Panc1 (cell line): ENCODE data around the gene SUSD6.

Source experiments
- POLR2AphosphoS5 ChIP-seq: IDR thresholded peaks from 2 replicates; pipeline ENCODE4 v1.6.1; 2012; ENCODE audit warnings: mild to moderate bottlenecking, low read depth, low read length, moderate library complexity
- SIN3A ChIP-seq: IDR thresholded peaks from 2 replicates; pipeline ENCODE4 v1.6.1; 2012; ENCODE audit warnings: low read depth, mild to moderate bottlenecking, low read length, moderate library complexity, borderline replicate concordance; ENCODE audit not compliant: insufficient read depth
- TF ChIP-seq, protein P1 (sequence below): fragments of 450-650 bp; IDR thresholded peaks from 2 replicates; pipeline ENCODE4 v1.5.1; 2017; ENCODE audit warnings: mild to moderate bottlenecking
- TF ChIP-seq, protein P2 (sequence below), 2 experiments: IDR thresholded peaks; 2 replicates each; pipeline ENCODE4 v1.6.1; 2011 to 2012; ENCODE audit warnings: low read depth in 2 of 2, control low read depth in 1 of 2, low read length in 1 of 2, mild to moderate bottlenecking in 1 of 2, moderate library complexity in 1 of 2; ENCODE audit not compliant: insufficient read depth in 1 of 2

DNA sequence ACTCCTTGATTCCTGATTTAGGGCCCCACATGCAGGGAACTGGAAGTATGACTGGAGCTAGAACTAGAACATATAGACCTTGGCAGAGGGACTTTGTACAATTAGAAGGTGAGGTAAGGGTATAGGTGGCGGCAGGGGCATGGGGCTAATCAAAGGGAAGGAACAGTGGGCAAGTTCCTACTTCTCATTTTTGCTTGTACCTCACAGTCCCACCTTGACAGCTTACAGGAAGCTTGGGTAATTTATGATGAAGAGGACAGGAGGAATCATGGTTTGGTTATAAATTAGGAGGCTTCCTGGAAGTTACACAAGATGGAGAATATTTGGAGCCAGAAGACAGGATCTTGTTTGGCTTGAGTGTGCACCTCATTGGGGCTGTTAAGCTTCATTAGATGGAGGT lies 33.4 kb downstream of the SUSD6 start:
- no peak for TF ChIP-seq POLR2AphosphoS5
- TF ChIP-seq, protein P1, sequence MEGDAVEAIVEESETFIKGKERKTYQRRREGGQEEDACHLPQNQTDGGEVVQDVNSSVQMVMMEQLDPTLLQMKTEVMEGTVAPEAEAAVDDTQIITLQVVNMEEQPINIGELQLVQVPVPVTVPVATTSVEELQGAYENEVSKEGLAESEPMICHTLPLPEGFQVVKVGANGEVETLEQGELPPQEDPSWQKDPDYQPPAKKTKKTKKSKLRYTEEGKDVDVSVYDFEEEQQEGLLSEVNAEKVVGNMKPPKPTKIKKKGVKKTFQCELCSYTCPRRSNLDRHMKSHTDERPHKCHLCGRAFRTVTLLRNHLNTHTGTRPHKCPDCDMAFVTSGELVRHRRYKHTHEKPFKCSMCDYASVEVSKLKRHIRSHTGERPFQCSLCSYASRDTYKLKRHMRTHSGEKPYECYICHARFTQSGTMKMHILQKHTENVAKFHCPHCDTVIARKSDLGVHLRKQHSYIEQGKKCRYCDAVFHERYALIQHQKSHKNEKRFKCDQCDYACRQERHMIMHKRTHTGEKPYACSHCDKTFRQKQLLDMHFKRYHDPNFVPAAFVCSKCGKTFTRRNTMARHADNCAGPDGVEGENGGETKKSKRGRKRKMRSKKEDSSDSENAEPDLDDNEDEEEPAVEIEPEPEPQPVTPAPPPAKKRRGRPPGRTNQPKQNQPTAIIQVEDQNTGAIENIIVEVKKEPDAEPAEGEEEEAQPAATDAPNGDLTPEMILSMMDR = no peak
- TF ChIP-seq, protein P2, sequence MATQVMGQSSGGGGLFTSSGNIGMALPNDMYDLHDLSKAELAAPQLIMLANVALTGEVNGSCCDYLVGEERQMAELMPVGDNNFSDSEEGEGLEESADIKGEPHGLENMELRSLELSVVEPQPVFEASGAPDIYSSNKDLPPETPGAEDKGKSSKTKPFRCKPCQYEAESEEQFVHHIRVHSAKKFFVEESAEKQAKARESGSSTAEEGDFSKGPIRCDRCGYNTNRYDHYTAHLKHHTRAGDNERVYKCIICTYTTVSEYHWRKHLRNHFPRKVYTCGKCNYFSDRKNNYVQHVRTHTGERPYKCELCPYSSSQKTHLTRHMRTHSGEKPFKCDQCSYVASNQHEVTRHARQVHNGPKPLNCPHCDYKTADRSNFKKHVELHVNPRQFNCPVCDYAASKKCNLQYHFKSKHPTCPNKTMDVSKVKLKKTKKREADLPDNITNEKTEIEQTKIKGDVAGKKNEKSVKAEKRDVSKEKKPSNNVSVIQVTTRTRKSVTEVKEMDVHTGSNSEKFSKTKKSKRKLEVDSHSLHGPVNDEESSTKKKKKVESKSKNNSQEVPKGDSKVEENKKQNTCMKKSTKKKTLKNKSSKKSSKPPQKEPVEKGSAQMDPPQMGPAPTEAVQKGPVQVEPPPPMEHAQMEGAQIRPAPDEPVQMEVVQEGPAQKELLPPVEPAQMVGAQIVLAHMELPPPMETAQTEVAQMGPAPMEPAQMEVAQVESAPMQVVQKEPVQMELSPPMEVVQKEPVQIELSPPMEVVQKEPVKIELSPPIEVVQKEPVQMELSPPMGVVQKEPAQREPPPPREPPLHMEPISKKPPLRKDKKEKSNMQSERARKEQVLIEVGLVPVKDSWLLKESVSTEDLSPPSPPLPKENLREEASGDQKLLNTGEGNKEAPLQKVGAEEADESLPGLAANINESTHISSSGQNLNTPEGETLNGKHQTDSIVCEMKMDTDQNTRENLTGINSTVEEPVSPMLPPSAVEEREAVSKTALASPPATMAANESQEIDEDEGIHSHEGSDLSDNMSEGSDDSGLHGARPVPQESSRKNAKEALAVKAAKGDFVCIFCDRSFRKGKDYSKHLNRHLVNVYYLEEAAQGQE (IDR thresholded peaks at IDR 0.05; ENCODE audit: insufficient read depth in 1 of 2, low read depth in 2 of 2, low read length in 1 of 2) = no peak
- TF ChIP-seq SIN3A = no peak
